ENCODE data around the gene ATP5F1E.
A peak's percentile ranks its signal among the peaks of the same experiment; 100 is the strongest.
"Not testable (repeated sequence)": the region's sequence is repeated elsewhere in the genome, so short reads cannot be mapped to it uniquely, and the experiment has no call there.

ATP5F1E gene

DNA sequence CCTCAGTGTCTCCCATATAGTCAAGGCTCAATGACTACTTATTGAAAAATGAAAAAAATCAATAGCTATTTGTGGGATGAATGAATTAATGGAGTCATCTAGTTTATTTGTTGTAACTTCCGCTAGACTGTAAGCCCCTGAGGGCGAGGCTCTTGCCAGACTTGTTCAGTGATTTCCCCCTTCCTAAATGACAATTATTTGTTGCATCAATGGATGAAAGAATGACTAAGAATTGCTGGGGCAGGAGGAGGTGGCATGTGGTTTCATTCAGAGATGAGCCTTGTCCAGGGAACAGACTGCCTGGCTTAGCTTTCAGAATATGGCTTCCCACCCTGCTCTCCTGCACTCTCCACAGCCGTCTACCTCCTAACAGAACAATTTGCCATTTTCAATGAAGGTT is 11.6 kb upstream of the ATP5F1E start:
- TF ChIP-seq CTCF (IDR thresholded peaks at IDR 0.05; ENCODE audit: low read depth, low read length): no peak
- DNase-seq (ENCODE audit: extremely low read depth, low read depth): no peak

DNA sequence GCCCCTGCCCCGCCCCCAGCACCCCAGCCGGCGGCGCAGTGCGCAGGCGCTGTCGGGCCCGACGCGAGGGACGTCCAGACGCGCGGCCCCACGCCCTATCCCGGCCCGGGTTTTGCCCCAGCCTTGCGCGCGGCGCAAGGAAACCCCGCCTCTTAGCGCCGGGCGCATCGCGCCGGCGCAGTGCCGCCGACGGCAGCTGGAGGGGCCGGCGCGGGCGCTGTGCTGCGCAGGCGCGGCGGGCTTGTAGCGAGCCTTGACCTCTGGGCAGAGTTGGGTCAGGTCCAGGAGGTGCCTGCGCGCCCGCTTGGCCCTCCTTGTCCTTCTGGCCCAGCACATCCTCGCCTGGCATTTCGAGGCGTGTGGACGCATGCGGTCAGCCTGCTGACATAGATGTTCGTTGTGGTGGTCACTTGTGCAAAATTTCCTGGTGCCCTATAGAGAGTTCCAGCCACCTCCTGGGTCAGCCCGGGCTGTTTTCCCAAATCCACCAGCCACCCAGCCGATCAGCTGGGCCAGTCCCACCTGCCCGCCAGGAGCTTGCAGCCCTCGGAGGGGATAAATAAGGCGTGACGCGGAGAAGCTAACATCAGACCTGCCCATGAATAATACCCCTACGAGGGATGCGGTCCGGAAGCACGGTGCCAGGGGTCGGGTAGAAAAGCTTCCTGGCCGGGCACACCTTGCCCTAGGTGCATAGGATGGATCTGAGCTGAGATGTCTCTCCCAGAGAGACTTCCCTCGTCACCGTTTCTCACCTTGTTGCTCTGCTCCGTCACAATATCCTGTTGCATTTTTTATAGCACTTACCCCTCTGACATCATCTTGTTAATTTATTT is 10.9 kb upstream of the ATP5F1E start:
- TF ChIP-seq CTCF (IDR thresholded peaks at IDR 0.05; ENCODE audit: low read depth, low read length): no peak
- DNase-seq (ENCODE audit: extremely low read depth, low read depth): peak; percentile 80

DNA sequence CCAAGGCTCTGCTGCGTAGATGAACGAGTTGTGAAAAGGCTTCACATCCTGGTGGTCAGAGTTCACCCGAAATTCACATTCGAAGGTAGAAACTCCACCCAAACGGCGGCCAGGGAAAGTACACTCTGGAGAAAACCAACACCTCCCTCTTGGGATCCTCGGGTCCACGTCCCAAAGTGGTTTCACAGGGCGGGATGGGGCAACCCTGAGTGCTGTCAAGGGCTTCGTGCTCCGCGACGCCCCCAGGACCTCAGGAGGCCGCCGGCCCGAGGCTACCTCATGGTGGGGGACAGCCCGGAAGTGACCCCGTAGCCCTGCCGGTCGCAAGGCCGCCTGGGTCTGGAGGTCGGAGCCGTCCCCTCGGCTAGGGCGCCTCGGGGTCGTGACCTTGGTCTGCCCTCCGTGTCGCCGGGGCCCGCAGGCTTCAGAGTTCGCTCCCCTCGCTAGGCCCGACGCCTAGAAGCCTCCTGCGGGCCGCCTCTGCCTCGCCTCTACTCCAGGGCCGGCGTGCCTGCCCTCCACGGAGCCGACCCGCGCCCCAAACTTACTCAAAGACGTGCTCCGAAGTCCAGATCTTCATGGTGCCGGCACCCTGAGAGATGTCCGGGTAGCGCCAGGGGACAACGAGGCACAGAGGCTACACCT is 10.1 kb upstream of the ATP5F1E start, which contains the start of gene PRELID3B:
Gene PRELID3B (minus strand): TSS at position 636 of the 645 bp plus-strand sequence. CDS start 56 bp downstream, at position 580.
- no peak for DNase-seq (ENCODE audit: extremely low read depth, low read depth)
- no peak for TF ChIP-seq CTCF (IDR thresholded peaks at IDR 0.05; ENCODE audit: low read depth, low read length)

DNA sequence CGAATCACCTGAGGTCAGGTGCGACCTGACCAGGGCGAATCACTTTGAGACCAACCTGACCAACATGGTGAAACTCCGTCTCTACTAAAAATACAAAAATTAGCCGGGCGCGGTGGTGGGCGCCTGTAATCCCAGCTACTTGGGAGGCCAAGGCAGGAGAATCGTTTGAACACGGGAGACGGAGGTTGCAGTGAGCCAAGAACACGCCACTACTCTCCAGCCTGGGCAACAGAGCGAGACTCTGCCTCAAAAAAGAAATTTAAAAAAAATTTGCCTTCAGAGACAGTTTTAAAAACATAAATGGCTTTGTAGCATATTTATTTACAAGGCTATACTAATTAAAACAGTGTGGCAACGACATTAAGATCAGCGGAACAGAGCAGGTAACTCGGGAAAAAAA is 9.4 kb upstream of the ATP5F1E start:
- DNase-seq (ENCODE audit: extremely low read depth, low read depth): not testable (repeated sequence)

DNA sequence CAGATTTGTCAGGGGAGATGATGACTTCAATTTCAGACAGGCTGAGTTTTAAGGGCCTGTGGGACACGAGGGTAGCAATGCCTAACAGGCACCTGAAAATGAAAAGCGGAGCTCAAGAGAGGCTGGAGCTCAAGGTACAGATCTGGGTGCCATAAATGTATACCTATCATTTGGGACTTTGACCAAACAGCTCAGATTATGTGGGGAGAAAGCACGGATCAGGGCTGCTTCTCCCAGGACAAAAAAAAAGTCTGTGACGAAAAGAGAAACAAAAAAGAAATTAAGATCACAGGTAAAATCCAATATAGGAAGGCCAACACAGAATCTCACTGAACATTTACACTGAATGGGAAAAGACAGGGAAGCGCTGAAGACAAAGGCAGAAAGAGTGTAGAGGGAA is 8.5 kb upstream of the ATP5F1E start:
- no peak for TF ChIP-seq CTCF (IDR thresholded peaks at IDR 0.05; ENCODE audit: low read depth, low read length)

GRCh38 chr20:59039233-59039632 is 7.1 kb upstream of the ATP5F1E start:
- no peak for TF ChIP-seq CTCF (IDR thresholded peaks at IDR 0.05; ENCODE audit: low read depth, low read length)
- no peak for DNase-seq (ENCODE audit: extremely low read depth, low read depth)

More for the DNA sequence above, 8.5 kb upstream of the ATP5F1E start:
- DNase-seq (ENCODE audit: extremely low read depth, low read depth): no peak

DNA sequence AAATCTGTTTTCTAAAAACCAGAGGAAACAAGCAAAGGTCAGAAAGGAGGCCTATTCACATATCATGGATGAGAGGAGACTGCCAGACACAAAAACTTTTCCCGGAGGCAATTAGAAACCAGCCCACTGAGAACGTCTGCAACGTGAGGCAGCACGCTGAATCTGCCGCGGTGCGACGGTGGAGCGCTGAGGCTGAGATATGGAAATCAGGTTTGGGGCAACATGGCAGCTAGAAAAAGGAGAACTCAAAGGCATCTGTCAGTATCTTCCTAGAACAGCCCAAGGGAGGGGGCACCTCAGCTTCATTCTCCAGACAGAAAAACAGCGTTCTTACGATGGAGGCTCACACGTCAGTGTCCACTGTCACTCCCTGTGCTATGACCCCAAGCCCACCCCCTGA is 5.3 kb upstream of the ATP5F1E start:
- no peak for DNase-seq (ENCODE audit: extremely low read depth, low read depth)
- TF ChIP-seq CTCF (IDR thresholded peaks at IDR 0.05; ENCODE audit: low read depth, low read length): no peak
